ENCODE measurements around the gene CACNA1C.

Gene CACNA1C

DNA sequence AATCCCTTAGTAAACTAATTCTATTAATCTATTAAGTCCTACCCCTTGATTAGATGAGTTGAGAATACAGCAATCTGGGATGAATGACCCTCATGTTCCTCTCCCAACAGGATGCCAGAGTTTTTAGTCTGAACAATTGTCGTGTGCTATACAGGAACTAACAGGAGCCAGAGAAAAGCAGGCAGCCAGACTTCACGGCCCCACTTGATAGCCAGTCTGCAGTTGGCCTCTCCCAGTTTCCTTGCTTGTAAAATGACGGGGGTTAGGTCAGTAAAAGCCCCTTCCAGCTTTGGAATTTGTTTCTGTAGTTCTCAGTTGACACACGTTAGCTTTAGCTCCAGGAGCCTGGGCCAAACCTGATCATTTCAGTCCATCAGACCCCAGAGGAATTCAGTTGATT, 475.2 kb downstream of the CACNA1C start:
- no peaks in the 10 kb centered on the region for H3K4me1 Mint-ChIP-seq
- no peak overlapping the region for H3K27ac Mint-ChIP-seq
- no peak overlapping the region for H3K4me3 Mint-ChIP-seq
- H3K27me3 Mint-ChIP-seq: no peaks in the 10 kb centered on the region
- no peaks in the 10 kb centered on the region for H3K9me3 Mint-ChIP-seq
- no peaks in the 10 kb centered on the region for H3K36me3 Mint-ChIP-seq

- H3K4me1 Mint-ChIP-seq: no peaks in the 10 kb centered on the region
- H3K27me3 Mint-ChIP-seq: no peaks in the 10 kb centered on the region
- no peaks in the 10 kb centered on the region for H3K36me3 Mint-ChIP-seq
- H3K9me3 Mint-ChIP-seq: no peaks in the 10 kb centered on the region
- no peak overlapping the region for H3K4me3 Mint-ChIP-seq
- H3K27ac Mint-ChIP-seq: no peak overlapping the region
Measured at GRCh38 chr12:2529807-2530206, 477.0 kb downstream of the CACNA1C start.

GRCh38 chr12:2531371-2531770, 478.6 kb downstream of the CACNA1C start:
- Mint-ChIP-seq H3K4me1 (no peaks in the 10 kb centered on the region), H3K27ac (no peak overlapping the region), H3K36me3 (no peaks in the 10 kb centered on the region), H3K9me3 (no peaks in the 10 kb centered on the region), H3K27me3 (no peaks in the 10 kb centered on the region), H3K4me3 (no peak overlapping the region)

- no peak overlapping the region for H3K4me3 Mint-ChIP-seq
- no peak overlapping the region for H3K27ac Mint-ChIP-seq
- H3K9me3 Mint-ChIP-seq: no peaks in the 10 kb centered on the region
Measured at GRCh38 chr12:2533036-2533435, 480.2 kb downstream of the CACNA1C start.

GRCh38 chr12:2535583-2536204, 482.9 kb downstream of the CACNA1C start:
- no peak overlapping the region for H3K27ac Mint-ChIP-seq
- no peaks in the 10 kb centered on the region for H3K4me1 Mint-ChIP-seq

More at GRCh38 chr12:2533036-2533435, 480.2 kb downstream of the CACNA1C start:
- Mint-ChIP-seq H3K4me1 (no peaks in the 10 kb centered on the region), H3K36me3 (no peaks in the 10 kb centered on the region), H3K27me3 (no peaks in the 10 kb centered on the region)

GRCh38 chr12:2536724-2537123, 483.9 kb downstream of the CACNA1C start:
- Mint-ChIP-seq H3K9me3 (no peaks in the 10 kb centered on the region), H3K36me3 (no peaks in the 10 kb centered on the region), H3K27ac (no peak overlapping the region), H3K4me3 (no peak overlapping the region), H3K27me3 (no peaks in the 10 kb centered on the region), H3K4me1 (no peaks in the 10 kb centered on the region)

More at GRCh38 chr12:2535583-2536204, 482.9 kb downstream of the CACNA1C start:
- H3K27me3 Mint-ChIP-seq: no peaks in the 10 kb centered on the region
- no peak overlapping the region for H3K4me3 Mint-ChIP-seq
- no peaks in the 10 kb centered on the region for H3K36me3 Mint-ChIP-seq
- no peaks in the 10 kb centered on the region for H3K9me3 Mint-ChIP-seq

DNA sequence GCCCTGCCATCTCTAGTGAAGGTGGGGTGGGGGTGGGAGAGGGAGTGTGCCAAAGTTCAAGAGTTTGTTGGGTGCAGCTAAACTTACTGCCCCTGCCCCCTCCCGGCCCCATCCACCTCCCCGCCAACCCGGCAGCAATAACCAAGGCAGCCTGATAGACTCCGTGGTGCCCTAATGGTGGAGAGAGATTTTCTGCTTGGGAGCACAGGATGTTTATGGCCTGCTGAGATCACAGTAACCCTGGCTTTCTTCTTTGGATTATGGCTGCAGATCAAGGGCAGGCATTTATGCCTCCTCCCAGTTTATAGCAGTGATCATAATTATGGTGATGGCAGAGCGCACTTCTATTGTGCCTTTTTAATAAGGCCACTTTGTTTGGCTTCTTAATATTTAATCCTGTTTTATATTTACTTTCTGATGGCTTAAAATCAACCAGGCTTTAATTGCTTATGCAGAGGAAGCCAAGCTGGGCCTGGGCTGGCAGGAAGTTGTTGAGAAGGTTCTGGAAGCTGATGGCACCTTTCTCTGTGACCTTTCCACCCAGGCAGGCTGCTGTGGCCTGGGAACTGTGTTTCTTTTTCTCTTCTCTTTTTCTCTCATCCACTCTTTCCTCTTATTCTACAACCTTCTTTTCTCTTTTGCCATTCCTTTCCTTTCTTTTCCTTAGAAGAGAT, 485.2 kb downstream of the CACNA1C start:
- Mint-ChIP-seq H3K9me3 (no peaks in the 10 kb centered on the region), H3K4me3 (no peak overlapping the region), H3K27ac (no peak overlapping the region), H3K4me1 (no peaks in the 10 kb centered on the region), H3K27me3 (no peaks in the 10 kb centered on the region), H3K36me3 (no peaks in the 10 kb centered on the region)

DNA sequence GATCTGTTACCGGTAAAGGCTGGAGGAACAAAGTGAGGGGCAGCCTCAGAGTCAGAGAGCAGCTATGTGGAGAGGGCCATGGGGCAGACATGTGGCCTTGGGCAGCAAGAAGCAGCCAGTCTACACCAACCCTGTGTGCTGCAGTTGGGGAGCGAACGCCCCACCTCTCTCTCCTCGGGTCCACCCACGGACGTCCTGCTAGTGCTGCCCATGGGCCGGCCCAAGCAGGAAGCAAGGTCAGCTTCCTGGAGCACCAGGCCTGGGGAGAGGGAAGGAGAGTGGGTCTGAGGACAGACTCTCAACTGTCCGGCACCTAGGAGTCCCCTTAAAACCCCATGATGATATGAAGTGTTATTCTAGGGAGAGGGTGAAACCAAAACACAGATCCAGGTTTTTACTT, 487.2 kb downstream of the CACNA1C start:
- no peaks in the 10 kb centered on the region for H3K9me3 Mint-ChIP-seq
- no peaks in the 10 kb centered on the region for H3K4me1 Mint-ChIP-seq

DNA sequence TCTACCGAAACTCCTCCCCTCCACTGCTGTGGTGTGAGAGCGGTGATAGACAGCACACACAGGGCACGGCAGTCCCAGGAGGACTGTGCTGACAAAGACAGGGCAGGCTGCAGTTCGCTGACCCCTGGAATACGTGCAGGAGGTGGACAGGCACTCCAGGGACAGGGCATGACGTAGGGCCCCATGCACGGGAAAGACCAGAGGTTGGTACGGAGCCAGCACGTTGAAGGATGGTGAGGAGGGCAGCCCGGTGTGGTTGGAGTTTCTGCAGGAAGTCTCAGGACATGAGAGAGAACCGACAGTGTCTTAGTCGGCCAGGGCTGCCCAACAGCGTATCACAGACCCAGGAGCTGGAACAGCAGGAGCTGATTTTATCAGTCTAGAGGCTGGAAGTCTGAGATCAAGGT, 487.8 kb downstream of the CACNA1C start:
- Mint-ChIP-seq H3K4me3 (no peak overlapping the region), H3K4me1 (no peaks in the 10 kb centered on the region), H3K27ac (no peak overlapping the region), H3K9me3 (no peaks in the 10 kb centered on the region), H3K27me3 (no peaks in the 10 kb centered on the region), H3K36me3 (no peaks in the 10 kb centered on the region)

More for the DNA sequence above, 487.2 kb downstream of the CACNA1C start:
- Mint-ChIP-seq H3K36me3 (no peaks in the 10 kb centered on the region), H3K4me3 (no peak overlapping the region), H3K27me3 (no peaks in the 10 kb centered on the region), H3K27ac (no peak overlapping the region)

DNA sequence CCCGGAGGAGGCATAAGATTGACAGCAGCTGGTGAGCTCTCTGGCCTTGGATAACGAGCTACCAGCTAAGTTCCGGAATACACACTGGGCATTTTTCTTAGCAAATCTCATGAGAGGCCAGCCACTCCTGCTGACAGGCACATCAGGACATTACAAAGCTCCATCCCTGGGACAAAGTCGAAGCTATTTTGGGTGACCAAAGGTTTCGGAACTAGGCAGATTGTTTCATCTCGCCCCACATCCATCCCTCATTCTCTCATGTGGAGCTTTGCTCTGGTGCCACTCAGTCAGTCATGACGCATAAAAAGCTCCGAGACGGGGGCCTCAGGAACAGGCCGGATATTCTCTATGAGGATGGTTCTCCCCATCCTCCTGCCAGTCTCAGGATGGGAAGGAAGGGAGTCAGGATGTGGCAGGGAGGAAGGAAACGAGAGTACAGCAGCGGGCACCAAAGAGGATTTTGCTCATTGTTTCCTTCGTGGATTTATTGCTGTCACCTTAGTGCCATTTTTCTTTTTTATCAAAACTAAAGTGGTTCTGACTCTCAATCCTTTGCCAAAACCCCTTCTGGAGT, 488.9 kb downstream of the CACNA1C start:
- Mint-ChIP-seq H3K36me3 (no peaks in the 10 kb centered on the region), H3K9me3 (no peaks in the 10 kb centered on the region), H3K27me3 (no peaks in the 10 kb centered on the region), H3K4me1 (no peaks in the 10 kb centered on the region), H3K27ac (no peak overlapping the region), H3K4me3 (no peak overlapping the region)

GRCh38 chr12:2543801-2544200, 491.0 kb downstream of the CACNA1C start:
- Mint-ChIP-seq H3K27ac (no peak overlapping the region), H3K27me3 (no peaks in the 10 kb centered on the region), H3K4me3 (no peak overlapping the region), H3K4me1 (no peaks in the 10 kb centered on the region), H3K9me3 (no peaks in the 10 kb centered on the region), H3K36me3 (no peaks in the 10 kb centered on the region)

GRCh38 chr12:2544230-2544629, 491.4 kb downstream of the CACNA1C start:
- H3K4me3 Mint-ChIP-seq: no peak overlapping the region
- no peaks in the 10 kb centered on the region for H3K4me1 Mint-ChIP-seq
- no peaks in the 10 kb centered on the region for H3K27me3 Mint-ChIP-seq
- no peak overlapping the region for H3K27ac Mint-ChIP-seq
- no peaks in the 10 kb centered on the region for H3K9me3 Mint-ChIP-seq
- H3K36me3 Mint-ChIP-seq: no peaks in the 10 kb centered on the region

DNA sequence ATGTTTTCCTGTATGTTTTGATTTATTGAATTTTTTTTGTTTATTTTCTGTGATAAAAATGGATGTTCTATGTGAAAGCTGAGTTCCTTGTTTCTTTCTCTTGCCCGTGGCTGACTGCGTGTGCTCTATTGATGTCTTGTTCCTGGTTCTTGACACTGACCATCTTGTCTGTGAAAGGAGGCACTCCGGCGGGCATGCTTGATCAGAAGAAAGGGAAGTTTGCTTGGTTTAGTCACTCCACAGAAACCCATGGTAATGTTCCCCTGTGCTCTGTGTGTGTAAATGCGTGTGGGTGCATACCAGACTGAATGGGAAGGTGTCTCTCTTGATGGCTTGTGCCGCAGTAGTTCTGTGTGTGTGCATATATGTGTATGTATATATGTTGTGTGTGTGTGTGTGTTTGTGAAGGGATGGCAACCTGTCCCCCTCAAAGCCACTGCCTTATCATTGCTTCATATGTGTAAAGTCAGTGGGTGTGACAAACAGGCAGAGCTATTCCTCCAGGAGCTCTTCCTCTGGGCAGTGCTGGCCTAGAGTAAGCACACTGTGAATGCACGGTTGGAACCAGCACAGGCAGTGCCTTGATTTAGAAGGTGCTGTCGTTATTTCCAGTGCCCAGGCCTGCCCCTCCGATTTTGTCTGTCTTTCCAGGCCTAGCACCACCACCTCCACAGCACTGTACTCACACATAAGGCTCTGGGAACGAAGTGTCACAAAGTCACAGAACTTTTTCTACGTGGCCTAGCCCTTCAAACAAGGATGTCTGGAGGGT, 494.7 kb downstream of the CACNA1C start:
- H3K4me1 Mint-ChIP-seq: no peaks in the 10 kb centered on the region
- peaks cover 3% of the 10 kb centered on the region for H3K27me3 Mint-ChIP-seq
- H3K36me3 Mint-ChIP-seq: no peaks in the 10 kb centered on the region
- H3K27ac Mint-ChIP-seq: no peak overlapping the region
- no peak overlapping the region for H3K4me3 Mint-ChIP-seq
- no peaks in the 10 kb centered on the region for H3K9me3 Mint-ChIP-seq

GRCh38 chr12:2548081-2548480, 495.3 kb downstream of the CACNA1C start:
- H3K27me3 Mint-ChIP-seq: peaks cover 3% of the 10 kb centered on the region
- no peaks in the 10 kb centered on the region for H3K9me3 Mint-ChIP-seq
- no peak overlapping the region for H3K27ac Mint-ChIP-seq
- H3K4me1 Mint-ChIP-seq: no peaks in the 10 kb centered on the region
- no peak overlapping the region for H3K4me3 Mint-ChIP-seq
- H3K36me3 Mint-ChIP-seq: no peaks in the 10 kb centered on the region

DNA sequence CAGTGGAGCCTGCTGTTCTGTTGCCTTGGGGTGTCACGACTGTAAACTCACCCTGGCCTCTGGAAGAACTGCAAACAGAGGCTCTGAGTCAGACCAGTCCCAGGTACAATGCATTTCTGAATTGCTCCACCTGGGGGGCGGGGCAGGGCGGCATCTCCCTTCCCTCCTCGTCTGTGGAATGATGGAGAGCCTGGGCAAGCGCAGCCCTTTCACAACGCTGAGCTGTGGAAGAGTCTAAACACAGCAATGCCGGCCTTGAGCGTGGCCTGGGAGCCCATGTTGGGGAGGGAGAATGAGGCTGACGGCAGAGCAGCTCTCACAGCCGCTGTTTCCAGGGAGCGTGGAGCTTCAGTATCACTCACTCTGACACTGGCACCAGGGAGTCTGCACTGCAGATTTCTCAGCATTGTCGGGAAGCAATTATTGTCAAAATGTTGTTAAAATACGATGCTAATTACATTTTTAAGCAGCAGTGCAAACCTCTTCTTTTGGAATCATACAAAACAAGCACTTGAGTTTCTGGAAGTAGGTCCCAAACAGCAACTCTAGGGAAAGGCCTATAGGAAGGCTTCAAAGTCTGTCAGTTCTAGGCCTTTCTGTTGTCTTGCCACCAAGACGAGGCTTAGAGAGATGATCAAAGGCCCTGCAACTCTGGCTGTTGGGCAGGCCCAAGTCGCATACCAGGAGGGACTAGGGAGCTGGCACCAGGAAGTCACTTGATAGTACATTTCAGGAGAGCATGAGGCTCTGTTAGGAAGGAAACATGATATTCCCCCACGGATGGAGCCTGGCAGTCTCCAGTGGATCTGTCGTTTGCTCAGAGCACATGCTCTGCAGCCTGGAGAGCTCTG, 498.0 kb downstream of the CACNA1C start:
- peaks cover 3% of the 10 kb centered on the region for H3K27me3 Mint-ChIP-seq
- H3K4me1 Mint-ChIP-seq: no peaks in the 10 kb centered on the region
- no peaks in the 10 kb centered on the region for H3K9me3 Mint-ChIP-seq
- no peaks in the 10 kb centered on the region for H3K36me3 Mint-ChIP-seq
- no peak overlapping the region for H3K4me3 Mint-ChIP-seq
- H3K27ac Mint-ChIP-seq: no peak overlapping the region

Data from activated naive CD4-positive, alpha-beta T cell treated with anti-CD3 and anti-CD28 coated beads, Interleukin-2, amount 50 U/mL, for 24 hours (primary cell).